A673 (cell line): ENCODE data around the gene KNCN. TPM values are rescaled to one million over a fixed set of nuclear protein-coding genes. Genes with fewer than 3 reads are reported as not detected.

Experiments
- BruUV-seq: library from RNA; stranded (reverse); fragments of 400-500 nt; replicated peaks from 2 replicates; lab custom pipeline; 2021; lab: Mats Ljungman, UMichigan
- CTCF ChIA-PET: fragments of 300-600 bp; sonication (Branson Sonifier 250); formaldehyde crosslinking; loops from one replicate; lab custom pipeline; 2022; ENCODE audit warnings: antibody characterized with exemption; lab: Charles Lee
- POLR2A ChIA-PET: fragments of 300-600 bp; sonication (Branson Sonifier 250); formaldehyde crosslinking; loops from one replicate; lab custom pipeline; 2022; ENCODE audit warnings: antibody characterized with exemption; ENCODE audit not compliant: low non-redundant PET; lab: Charles Lee
- DNase-seq: peaks from one replicate; pipeline ENCODE4 v3.0.0-alpha.2; 2015; ENCODE audit warnings: low spot score
- H3K27ac ChIP-seq: fragments of 200-600 bp; sonication (generic); 2 replicates; pipeline ENCODE4 v1.5.1; 2016; ENCODE audit warnings: mixed run types, low read depth, mild to moderate bottlenecking, mixed read lengths, antibody characterized with exemption, low read length; ENCODE audit not compliant: poor library complexity, severe bottlenecking
- H3K27me3 ChIP-seq: fragments of 200-600 bp; sonication (generic); replicated peaks from 2 replicates; pipeline ENCODE4 v1.6.1; 2017; ENCODE audit warnings: mixed run types, low read depth, mild to moderate bottlenecking, mixed read lengths, antibody characterized with exemption, low read length; ENCODE audit not compliant: insufficient read depth, poor library complexity
- H3K36me3 ChIP-seq: fragments of 200-600 bp; sonication (generic); 2 replicates; pipeline ENCODE4 v1.6.1; 2016; ENCODE audit warnings: mixed run types, mild to moderate bottlenecking, mixed read lengths, antibody characterized with exemption, low read length; ENCODE audit not compliant: insufficient read depth, poor library complexity, severe bottlenecking
- H3K4me1 ChIP-seq: fragments of 200-600 bp; sonication (generic); 2 replicates; pipeline ENCODE4 v1.6.1; 2017; ENCODE audit warnings: mixed run types, mild to moderate bottlenecking, mixed read lengths, antibody characterized with exemption, low read length; ENCODE audit not compliant: insufficient read depth, poor library complexity, severe bottlenecking
- H3K4me3 ChIP-seq: fragments of 200-600 bp; sonication (generic); 2 replicates; pipeline ENCODE4 v1.5.1; 2016; ENCODE audit warnings: low read depth, mixed run types, mild to moderate bottlenecking, mixed read lengths, low read length; ENCODE audit not compliant: poor library complexity, severe bottlenecking
- H3K9me3 ChIP-seq: fragments of 200-600 bp; sonication (generic); 2 replicates; pipeline ENCODE4 v1.6.1; 2016; ENCODE audit warnings: mixed run types, low read depth, mild to moderate bottlenecking, mixed read lengths, antibody characterized with exemption, low read length; ENCODE audit not compliant: poor library complexity, severe bottlenecking
- CTCF ChIP-seq: fragments of 300-800, 200-600 bp; sonication (generic); conservative IDR thresholded peaks from 2 replicates; pipeline ENCODE4 v1.5.1; 2017; ENCODE audit warnings: low read depth, mild to moderate bottlenecking, antibody characterized with exemption, low read length, moderate library complexity, mixed read lengths
- EZH2 ChIP-seq: fragments of 200-600 bp; sonication (generic); IDR thresholded peaks from 2 replicates; pipeline ENCODE4 v1.6.1; 2017; ENCODE audit warnings: borderline replicate concordance, low read depth, mild to moderate bottlenecking, mixed read lengths, antibody characterized with exemption, low read length; ENCODE audit not compliant: poor library complexity, severe bottlenecking
- intact Hi-C: fragments of 100-400 bp; cut with micrococcal nuclease; formaldehyde crosslinking; loops from one replicate; pipeline ENCODE4 v1.10.0; 2022; ENCODE audit not compliant: unreplicated experiment
- total RNA-seq: library from RNA; stranded (reverse); gene quantifications from 2 replicates; pipeline ENCODE4 v1.2.3, GENCODE V29; 2021

KNCN gene
- total RNA-seq, 1 experiment from 2014 or later = not detected

- intact Hi-C loops = no loop called here
- H3K36me3 ChIP-seq = no peaks in the 10 kb centered on the region
- H3K27ac ChIP-seq = no peak overlapping the region
- no TSS peak for BruUV-seq
- ChIA-PET POLR2A (interaction anchor here (0.5 kb wide), 1 partner anchor 227 kb away, joined by 3 read pairs; no protein-coding TSS in a partner anchor), CTCF (no interaction called here)
- no peaks in the 10 kb centered on the region for H3K27me3 ChIP-seq
- H3K4me3 ChIP-seq = no peak overlapping the region
- no peak for DNase-seq
- no peaks in the 10 kb centered on the region for H3K9me3 ChIP-seq
- H3K4me1 ChIP-seq = peaks cover 39% of the 10 kb centered on the region
- TF ChIP-seq EZH2 (no peak), CTCF (no peak)
These were observed 33.4 kb downstream of the KNCN start for GRCh38 chr1:46517932-46518498.

- no TSS peak for BruUV-seq
- H3K27ac ChIP-seq = no peak overlapping the region
- POLR2A ChIA-PET = no interaction called here
- no peaks in the 10 kb centered on the region for H3K36me3 ChIP-seq
- peak; percentile 27 for DNase-seq
- H3K4me3 ChIP-seq = no peak overlapping the region
- TF ChIP-seq CTCF (no peak), EZH2 (no peak)
- no peaks in the 10 kb centered on the region for H3K27me3 ChIP-seq
- CTCF ChIA-PET = no interaction called here
- peaks cover 33% of the 10 kb centered on the region for H3K4me1 ChIP-seq
- no peaks in the 10 kb centered on the region for H3K9me3 ChIP-seq
- intact Hi-C loops = no loop called here
These were observed 34.3 kb downstream of the KNCN start for GRCh38 chr1:46517010-46517600.

- no peaks in the 10 kb centered on the region for H3K27me3 ChIP-seq
- H3K9me3 ChIP-seq = no peaks in the 10 kb centered on the region
- H3K4me3 ChIP-seq = no peak overlapping the region
- no TSS peak for BruUV-seq
- TF ChIP-seq EZH2 (no peak), CTCF (no peak)
- DNase-seq = no peak
- intact Hi-C loops = no loop called here
- H3K4me1 ChIP-seq = peaks cover 26% of the 10 kb centered on the region
- CTCF ChIA-PET = interaction anchor here (0.6 kb wide), 1 partner anchor 74 kb away, joined by 3 read pairs; no protein-coding TSS in a partner anchor
- POLR2A ChIA-PET = no interaction called here
- no peaks in the 10 kb centered on the region for H3K36me3 ChIP-seq
- H3K27ac ChIP-seq = no peak overlapping the region
These were observed 35.1 kb downstream of the KNCN start for GRCh38 chr1:46516200-46516950.
